ENCODE results near the gene KIF18B. TPM values are rescaled to one million over a fixed set of nuclear protein-coding genes. Genes with fewer than 3 reads are reported as not detected.
A peak's percentile ranks its signal among the peaks of the same experiment; 100 is the strongest.

Gene KIF18B
- total RNA-seq, 2 experiments from 2014 or later, result 42.2 to 126 TPM

- POLR2A ChIA-PET, result no interaction called here
- peaks cover 30% of the 10 kb centered on the region for H3K4me1 ChIP-seq (ENCODE audit: insufficient read depth, low read length, poor library complexity, severe bottlenecking)
- no peak overlapping the region for H2AFZ ChIP-seq (ENCODE audit: low read length)
- intact Hi-C loops (cut with micrococcal nuclease; ENCODE audit: unreplicated experiment), result no loop called here
- H3K27ac ChIP-seq (ENCODE audit: low read depth, low read length, poor library complexity, severe bottlenecking), result no peak overlapping the region
- no peaks in the 10 kb centered on the region for H4K20me1 ChIP-seq (ENCODE audit: insufficient read depth, low read length)
- peak overlapping the region; percentile 24; the same call in 1 of the 2 replicates for H3K4me2 ChIP-seq (ENCODE audit: low read length)
- H3K9me3 ChIP-seq (ENCODE audit: low read length), result peaks cover 10% of the 10 kb centered on the region
- DNase-seq (ENCODE audit: low spot score), result no peak
- H3K79me2 ChIP-seq (ENCODE audit: insufficient read depth, low read depth, low read length), result peaks cover 100% of the 10 kb centered on the region
- H3K4me3 ChIP-seq (ENCODE audit: low read depth, low read length, poor library complexity, severe bottlenecking), result no peak overlapping the region
- peaks cover 93% of the 10 kb centered on the region for H3K36me3 ChIP-seq (ENCODE audit: insufficient read depth, low read length)
- BruUV-seq (replicated peaks), result no TSS peak
- CTCF ChIA-PET (ENCODE audit: unreplicated experiment), result no interaction called here
- no peaks in the 10 kb centered on the region for H3K9me2 ChIP-seq (ENCODE audit: insufficient read depth, low read length)
- TF ChIP-seq, protein P1, sequence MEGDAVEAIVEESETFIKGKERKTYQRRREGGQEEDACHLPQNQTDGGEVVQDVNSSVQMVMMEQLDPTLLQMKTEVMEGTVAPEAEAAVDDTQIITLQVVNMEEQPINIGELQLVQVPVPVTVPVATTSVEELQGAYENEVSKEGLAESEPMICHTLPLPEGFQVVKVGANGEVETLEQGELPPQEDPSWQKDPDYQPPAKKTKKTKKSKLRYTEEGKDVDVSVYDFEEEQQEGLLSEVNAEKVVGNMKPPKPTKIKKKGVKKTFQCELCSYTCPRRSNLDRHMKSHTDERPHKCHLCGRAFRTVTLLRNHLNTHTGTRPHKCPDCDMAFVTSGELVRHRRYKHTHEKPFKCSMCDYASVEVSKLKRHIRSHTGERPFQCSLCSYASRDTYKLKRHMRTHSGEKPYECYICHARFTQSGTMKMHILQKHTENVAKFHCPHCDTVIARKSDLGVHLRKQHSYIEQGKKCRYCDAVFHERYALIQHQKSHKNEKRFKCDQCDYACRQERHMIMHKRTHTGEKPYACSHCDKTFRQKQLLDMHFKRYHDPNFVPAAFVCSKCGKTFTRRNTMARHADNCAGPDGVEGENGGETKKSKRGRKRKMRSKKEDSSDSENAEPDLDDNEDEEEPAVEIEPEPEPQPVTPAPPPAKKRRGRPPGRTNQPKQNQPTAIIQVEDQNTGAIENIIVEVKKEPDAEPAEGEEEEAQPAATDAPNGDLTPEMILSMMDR (conservative IDR thresholded peaks at IDR 0.05; ENCODE audit: low read length), result no peak
- TF ChIP-seq EZH2phosphoT487 (IDR thresholded peaks at IDR 0.05; ENCODE audit: borderline replicate concordance, low read depth, low read length), result no peak
Observed at GRCh38 chr17:44942456-44942855, 5.1 kb downstream of the KIF18B start.

DNA sequence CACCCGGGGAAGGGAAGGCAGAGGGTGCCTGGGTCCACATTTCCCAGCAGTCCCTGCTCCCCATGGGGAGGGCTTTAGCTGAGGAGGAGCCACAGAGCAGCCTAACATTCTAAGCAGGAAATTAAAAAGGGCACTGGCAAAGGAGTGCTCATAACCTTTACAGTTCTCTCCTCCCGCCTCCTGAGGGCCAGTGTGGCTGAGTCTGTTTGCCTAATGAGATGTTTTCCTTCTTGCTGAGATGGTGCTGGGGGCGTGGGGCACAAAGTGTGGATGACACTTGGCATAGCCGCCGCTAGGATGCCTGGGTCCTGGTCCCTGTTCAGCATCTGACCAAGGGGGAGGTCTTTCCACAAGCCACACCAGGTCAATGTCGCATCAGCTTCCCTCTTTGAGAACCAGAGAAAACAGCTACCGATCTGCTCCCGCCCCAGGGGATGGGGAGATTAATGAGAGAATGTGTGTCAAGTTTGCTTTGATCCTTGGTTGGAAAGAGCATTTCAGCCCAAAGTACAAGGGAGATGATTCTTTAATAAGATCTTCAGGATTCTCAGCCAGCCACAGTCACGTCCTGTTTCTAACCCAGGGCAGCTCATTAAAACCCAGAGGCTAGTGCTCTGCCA lies 5.8 kb downstream of the KIF18B start:
- Histone ChIP-seq H4K20me1 (ENCODE audit: insufficient read depth, low read length) (peaks cover 6% of the 10 kb centered on the region; the same call in 1 of the 2 replicates), H3K4me3 (ENCODE audit: low read depth, low read length, poor library complexity, severe bottlenecking) (no peak overlapping the region), H3K9me3 (ENCODE audit: low read length) (peaks cover 10% of the 10 kb centered on the region), H3K36me3 (ENCODE audit: insufficient read depth, low read length) (peaks cover 99% of the 10 kb centered on the region), H3K79me2 (ENCODE audit: insufficient read depth, low read depth, low read length) (peaks cover 100% of the 10 kb centered on the region), H3K4me2 (ENCODE audit: low read length) (peak overlapping the region; percentile 24; the same call in 1 of the 2 replicates), H2AFZ (ENCODE audit: low read length) (no peak overlapping the region), H3K4me1 (ENCODE audit: insufficient read depth, low read length, poor library complexity, severe bottlenecking) (peaks cover 30% of the 10 kb centered on the region), H3K27ac (ENCODE audit: low read depth, low read length, poor library complexity, severe bottlenecking) (no peak overlapping the region), H3K9me2 (ENCODE audit: insufficient read depth, low read length) (no peaks in the 10 kb centered on the region)
- TF ChIP-seq, protein P1 (conservative IDR thresholded peaks at IDR 0.05; ENCODE audit: low read length), result no peak
- TF ChIP-seq EZH2phosphoT487 (IDR thresholded peaks at IDR 0.05; ENCODE audit: borderline replicate concordance, low read depth, low read length), result no peak
- no TSS peak for BruUV-seq (replicated peaks)
- no peak for DNase-seq (ENCODE audit: low spot score)
- POLR2A ChIA-PET, result no interaction called here
- CTCF ChIA-PET (ENCODE audit: unreplicated experiment), result no interaction called here
- intact Hi-C loops (cut with micrococcal nuclease; ENCODE audit: unreplicated experiment), result no loop called here

DNA sequence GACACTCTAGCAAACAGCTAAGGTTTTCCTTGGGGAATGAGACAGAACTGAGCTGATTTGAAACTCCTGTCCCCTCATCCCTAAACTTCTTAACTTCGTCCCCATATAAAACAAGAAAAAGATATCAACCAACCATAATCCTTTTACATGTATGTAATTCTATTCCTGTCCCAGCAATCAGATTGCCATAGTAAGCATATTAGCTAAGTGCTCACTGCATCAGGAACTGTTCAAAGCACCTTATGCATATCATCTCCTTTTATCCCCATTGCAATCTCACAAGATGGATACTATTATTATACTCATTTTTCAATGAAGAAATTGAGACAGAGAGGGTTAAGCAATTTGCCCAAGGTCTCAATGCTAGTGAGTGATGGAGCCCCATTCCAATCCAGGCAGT lies 6.8 kb downstream of the KIF18B start:
- BruUV-seq (replicated peaks), result no TSS peak
- intact Hi-C loops (cut with micrococcal nuclease; ENCODE audit: unreplicated experiment), result no loop called here
- CTCF ChIA-PET (ENCODE audit: unreplicated experiment), result no interaction called here
- Histone ChIP-seq H2AFZ (ENCODE audit: low read length) (no peak overlapping the region), H4K20me1 (ENCODE audit: insufficient read depth, low read length) (peaks cover 6% of the 10 kb centered on the region; the same call in 1 of the 2 replicates), H3K4me2 (ENCODE audit: low read length) (no peak overlapping the region), H3K9me2 (ENCODE audit: insufficient read depth, low read length) (no peaks in the 10 kb centered on the region), H3K27ac (ENCODE audit: low read depth, low read length, poor library complexity, severe bottlenecking) (no peak overlapping the region), H3K36me3 (ENCODE audit: insufficient read depth, low read length) (peaks cover 96% of the 10 kb centered on the region), H3K9me3 (ENCODE audit: low read length) (peaks cover 10% of the 10 kb centered on the region), H3K4me3 (ENCODE audit: low read depth, low read length, poor library complexity, severe bottlenecking) (no peak overlapping the region), H3K4me1 (ENCODE audit: insufficient read depth, low read length, poor library complexity, severe bottlenecking) (peaks cover 29% of the 10 kb centered on the region), H3K79me2 (ENCODE audit: insufficient read depth, low read depth, low read length) (peaks cover 94% of the 10 kb centered on the region)
- TF ChIP-seq, protein P1 (conservative IDR thresholded peaks at IDR 0.05; ENCODE audit: low read length), result no peak
- TF ChIP-seq EZH2phosphoT487 (IDR thresholded peaks at IDR 0.05; ENCODE audit: borderline replicate concordance, low read depth, low read length), result no peak
- POLR2A ChIA-PET, result no interaction called here
- no peak for DNase-seq (ENCODE audit: low spot score)

All from OCI-LY7 (cell line).